Measurements from ENCODE around the gene CSF2.

The CSF2 gene

GRCh38 chr5:132057498-132058255 lies 15.9 kb upstream of the CSF2 start:
- Histone ChIP-seq H3K4me2 (ENCODE audit: low read depth, low read length, poor library complexity, severe bottlenecking) (no peak overlapping the region), H3F3A (ENCODE audit: low read depth) (no peaks in the 10 kb centered on the region), H3K9ac (ENCODE audit: low read depth, low read length, poor library complexity, severe bottlenecking) (no peak overlapping the region)

GRCh38 chr5:132058646-132059042 lies 14.9 kb upstream of the CSF2 start:
- Histone ChIP-seq H3K36me3 (ENCODE audit: insufficient read depth, low read length) (no peaks in the 10 kb centered on the region), H2AFZ (ENCODE audit: low read length) (no peak overlapping the region), H3K9me2 (replicated peaks; ENCODE audit: low read depth, low read length) (no peaks in the 10 kb centered on the region), H3K4me3 (ENCODE audit: low read length, poor library complexity, severe bottlenecking) (no peak overlapping the region), H3K9me3 (ENCODE audit: insufficient read depth, low read depth, low read length) (no peaks in the 10 kb centered on the region), H3K79me2 (ENCODE audit: insufficient read depth, low read length) (no peaks in the 10 kb centered on the region), H3K4me2 (ENCODE audit: low read depth, low read length, poor library complexity, severe bottlenecking) (no peak overlapping the region), H3K27me3 (ENCODE audit: insufficient read depth, low read length, poor library complexity, severe bottlenecking) (no peaks in the 10 kb centered on the region), H3K4me1 (ENCODE audit: insufficient read depth, low read length, poor library complexity, severe bottlenecking) (peaks cover 29% of the 10 kb centered on the region), H4K20me1 (ENCODE audit: insufficient read depth, low read length, poor library complexity, severe bottlenecking) (no peaks in the 10 kb centered on the region), H3F3A (ENCODE audit: low read depth) (no peaks in the 10 kb centered on the region), H3K9ac (ENCODE audit: low read depth, low read length, poor library complexity, severe bottlenecking) (no peak overlapping the region)
- TF ChIP-seq EZH2phosphoT487 (IDR thresholded peaks at IDR 0.05; ENCODE audit: borderline replicate concordance) (no peak), CTCF (conservative IDR thresholded peaks at IDR 0.05; ENCODE audit: low read length) (no peak)

More at GRCh38 chr5:132057498-132058255, 15.9 kb upstream of the CSF2 start:
- H3K9me3 ChIP-seq (ENCODE audit: insufficient read depth, low read depth, low read length), result no peaks in the 10 kb centered on the region
- H4K20me1 ChIP-seq (ENCODE audit: insufficient read depth, low read length, poor library complexity, severe bottlenecking), result no peaks in the 10 kb centered on the region
- H3K79me2 ChIP-seq (ENCODE audit: insufficient read depth, low read length), result no peaks in the 10 kb centered on the region
- H3K36me3 ChIP-seq (ENCODE audit: insufficient read depth, low read length), result no peaks in the 10 kb centered on the region
- H2AFZ ChIP-seq (ENCODE audit: low read length), result no peak overlapping the region
- TF ChIP-seq CTCF (conservative IDR thresholded peaks at IDR 0.05; ENCODE audit: low read length) (no peak), EZH2phosphoT487 (IDR thresholded peaks at IDR 0.05; ENCODE audit: borderline replicate concordance) (no peak)
- H3K4me3 ChIP-seq (ENCODE audit: low read length, poor library complexity, severe bottlenecking), result no peak overlapping the region
- H3K27me3 ChIP-seq (ENCODE audit: insufficient read depth, low read length, poor library complexity, severe bottlenecking), result no peaks in the 10 kb centered on the region
- H3K4me1 ChIP-seq (ENCODE audit: insufficient read depth, low read length, poor library complexity, severe bottlenecking), result peaks cover 29% of the 10 kb centered on the region
- H3K9me2 ChIP-seq (replicated peaks; ENCODE audit: low read depth, low read length), result no peaks in the 10 kb centered on the region

- H3K36me3 ChIP-seq (ENCODE audit: insufficient read depth, low read length), result no peaks in the 10 kb centered on the region
- no peaks in the 10 kb centered on the region for H4K20me1 ChIP-seq (ENCODE audit: insufficient read depth, low read length, poor library complexity, severe bottlenecking)
- H3K27me3 ChIP-seq (ENCODE audit: insufficient read depth, low read length, poor library complexity, severe bottlenecking), result no peaks in the 10 kb centered on the region
- no peaks in the 10 kb centered on the region for H3K79me2 ChIP-seq (ENCODE audit: insufficient read depth, low read length)
- H3K9me2 ChIP-seq (replicated peaks; ENCODE audit: low read depth, low read length), result no peaks in the 10 kb centered on the region
- no peak for TF ChIP-seq EZH2phosphoT487 (IDR thresholded peaks at IDR 0.05; ENCODE audit: borderline replicate concordance)
- no peak for TF ChIP-seq CTCF (conservative IDR thresholded peaks at IDR 0.05; ENCODE audit: low read length)
- no peaks in the 10 kb centered on the region for H3K9me3 ChIP-seq (ENCODE audit: insufficient read depth, low read depth, low read length)
- no peak overlapping the region for H3K4me2 ChIP-seq (ENCODE audit: low read depth, low read length, poor library complexity, severe bottlenecking)
- peaks cover 29% of the 10 kb centered on the region for H3K4me1 ChIP-seq (ENCODE audit: insufficient read depth, low read length, poor library complexity, severe bottlenecking)
- H3K9ac ChIP-seq (ENCODE audit: low read depth, low read length, poor library complexity, severe bottlenecking), result no peak overlapping the region
- no peak overlapping the region for H2AFZ ChIP-seq (ENCODE audit: low read length)
- H3F3A ChIP-seq (ENCODE audit: low read depth), result no peaks in the 10 kb centered on the region
- H3K4me3 ChIP-seq (ENCODE audit: low read length, poor library complexity, severe bottlenecking), result no peak overlapping the region
Observed at GRCh38 chr5:132059043-132059695, 14.4 kb upstream of the CSF2 start.
